Measurements from ENCODE around the gene PACS2. TPM values are rescaled to one million over a fixed set of nuclear protein-coding genes. Genes with fewer than 3 reads are reported as not detected.

PACS2 gene
- total RNA-seq, 1 experiment from 2014 or later, result 27.3 TPM

GRCh38 chr14:105392131-105393090, 77.9 kb downstream of the PACS2 start:
- Histone ChIP-seq H3K27me3 (replicated peaks) (no peaks in the 10 kb centered on the region), H3K4me3 (no peak overlapping the region), H3K9me3 (replicated peaks) (no peaks in the 10 kb centered on the region), H3K36me3 (no peaks in the 10 kb centered on the region), H3K27ac (no peak overlapping the region), H3K4me1 (replicated peaks) (peaks cover 10% of the 10 kb centered on the region)
- DNase-seq (ENCODE audit: low read depth in 1 of 2, low spot score in 2 of 2), result no peak

GRCh38 chr14:105393151-105393550, 78.6 kb downstream of the PACS2 start:
- DNase-seq (ENCODE audit: low read depth in 1 of 2, low spot score in 2 of 2), result no peak
- peaks cover 18% of the 10 kb centered on the region for H3K4me1 ChIP-seq (replicated peaks)

DNA sequence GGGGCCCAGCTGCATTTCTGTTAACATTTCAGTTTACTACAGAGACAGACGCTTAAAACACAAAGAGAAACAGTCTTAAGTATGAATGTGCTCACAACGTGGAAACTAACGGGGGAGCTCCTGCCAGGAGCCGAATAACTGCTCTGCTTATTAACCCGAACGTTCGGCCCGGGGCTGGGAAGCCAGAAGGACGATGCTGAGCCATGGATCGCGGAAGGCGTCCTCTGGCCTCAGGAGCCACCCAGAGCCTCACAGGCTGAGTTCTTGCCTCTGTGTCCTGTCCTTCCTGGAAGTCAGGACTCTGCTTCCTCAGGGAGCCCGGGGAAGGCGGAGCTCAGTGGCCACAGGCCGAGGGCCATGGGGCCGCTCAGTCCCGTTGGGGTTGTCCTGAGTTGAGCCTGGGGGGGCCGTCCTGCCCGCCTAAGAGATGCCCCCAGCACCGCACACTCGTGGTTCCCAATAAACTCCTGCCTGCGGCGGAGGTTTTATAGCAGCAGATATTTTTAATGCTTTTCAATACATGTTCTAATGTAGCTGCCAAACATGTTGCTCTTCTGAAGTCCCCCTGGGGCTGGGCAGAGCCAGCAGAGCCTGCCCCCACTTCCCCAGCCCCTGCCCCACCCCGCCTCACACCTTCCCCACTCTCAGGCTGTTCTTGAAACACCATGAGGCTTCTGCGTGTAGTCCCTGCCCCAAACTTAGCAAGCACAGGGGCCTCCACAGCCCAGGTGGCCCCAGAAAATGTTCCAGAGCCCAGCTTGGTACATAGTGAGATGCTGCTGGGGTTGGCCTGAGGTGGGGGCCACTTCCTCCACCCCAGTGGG, 80.4 kb downstream of the PACS2 start:
- Histone ChIP-seq H3K9me3 (replicated peaks) (no peaks in the 10 kb centered on the region), H3K4me1 (replicated peaks) (peaks cover 30% of the 10 kb centered on the region), H3K27me3 (replicated peaks) (no peaks in the 10 kb centered on the region), H3K4me3 (no peak overlapping the region), H3K27ac (no peak overlapping the region), H3K36me3 (peaks cover 7% of the 10 kb centered on the region)
- no peak for DNase-seq (ENCODE audit: low read depth in 1 of 2, low spot score in 2 of 2)

More at GRCh38 chr14:105393151-105393550, 78.6 kb downstream of the PACS2 start:
- Histone ChIP-seq H3K9me3 (replicated peaks) (no peaks in the 10 kb centered on the region), H3K27ac (no peak overlapping the region), H3K27me3 (replicated peaks) (no peaks in the 10 kb centered on the region), H3K4me3 (no peak overlapping the region), H3K36me3 (no peaks in the 10 kb centered on the region)

GRCh38 chr14:105395538-105395854, 80.9 kb downstream of the PACS2 start:
- Histone ChIP-seq H3K27ac (no peak overlapping the region), H3K27me3 (replicated peaks) (no peaks in the 10 kb centered on the region), H3K4me3 (no peak overlapping the region), H3K4me1 (replicated peaks) (peaks cover 31% of the 10 kb centered on the region), H3K36me3 (peaks cover 13% of the 10 kb centered on the region), H3K9me3 (replicated peaks) (no peaks in the 10 kb centered on the region)
- DNase-seq (ENCODE audit: low read depth in 1 of 2, low spot score in 2 of 2), result no peak

DNA sequence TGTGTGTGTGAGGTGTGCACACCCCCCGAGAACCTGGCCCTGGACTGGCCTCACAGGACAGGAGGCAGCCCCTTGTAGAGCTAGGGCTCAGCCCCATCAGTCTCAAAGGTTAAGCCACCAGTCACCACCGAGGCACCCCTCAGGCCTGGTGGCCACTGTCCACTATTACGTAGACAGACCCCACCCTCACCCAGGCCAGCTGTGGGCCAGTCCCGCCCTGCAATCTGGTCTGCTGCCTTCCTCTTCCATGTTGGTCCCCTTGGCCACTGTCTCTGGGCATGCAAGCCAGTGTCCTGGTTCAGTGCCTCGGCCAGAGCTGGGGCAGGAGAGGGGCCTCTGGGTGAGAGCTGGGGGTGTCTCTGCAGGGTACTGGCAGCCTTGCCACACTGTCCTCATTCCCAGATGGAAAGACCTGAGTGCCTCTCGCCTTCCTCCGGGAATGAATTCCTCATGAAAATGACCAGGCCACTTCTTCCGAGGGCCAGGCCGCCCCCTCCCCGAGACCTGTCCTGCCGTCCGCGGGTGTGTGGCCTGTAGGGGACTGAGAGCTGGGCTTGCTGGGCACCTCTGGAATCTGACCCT, 82.9 kb downstream of the PACS2 start:
- DNase-seq (ENCODE audit: low read depth in 1 of 2, low spot score in 2 of 2), result no peak
- Histone ChIP-seq H3K4me3 (peak overlapping the region; percentile 71; the same call in 1 of the 2 replicates), H3K27me3 (replicated peaks) (no peaks in the 10 kb centered on the region), H3K9me3 (replicated peaks) (no peaks in the 10 kb centered on the region), H3K36me3 (peaks cover 26% of the 10 kb centered on the region), H3K4me1 (replicated peaks) (peaks cover 31% of the 10 kb centered on the region), H3K27ac (peak overlapping the region; percentile 94)

DNA sequence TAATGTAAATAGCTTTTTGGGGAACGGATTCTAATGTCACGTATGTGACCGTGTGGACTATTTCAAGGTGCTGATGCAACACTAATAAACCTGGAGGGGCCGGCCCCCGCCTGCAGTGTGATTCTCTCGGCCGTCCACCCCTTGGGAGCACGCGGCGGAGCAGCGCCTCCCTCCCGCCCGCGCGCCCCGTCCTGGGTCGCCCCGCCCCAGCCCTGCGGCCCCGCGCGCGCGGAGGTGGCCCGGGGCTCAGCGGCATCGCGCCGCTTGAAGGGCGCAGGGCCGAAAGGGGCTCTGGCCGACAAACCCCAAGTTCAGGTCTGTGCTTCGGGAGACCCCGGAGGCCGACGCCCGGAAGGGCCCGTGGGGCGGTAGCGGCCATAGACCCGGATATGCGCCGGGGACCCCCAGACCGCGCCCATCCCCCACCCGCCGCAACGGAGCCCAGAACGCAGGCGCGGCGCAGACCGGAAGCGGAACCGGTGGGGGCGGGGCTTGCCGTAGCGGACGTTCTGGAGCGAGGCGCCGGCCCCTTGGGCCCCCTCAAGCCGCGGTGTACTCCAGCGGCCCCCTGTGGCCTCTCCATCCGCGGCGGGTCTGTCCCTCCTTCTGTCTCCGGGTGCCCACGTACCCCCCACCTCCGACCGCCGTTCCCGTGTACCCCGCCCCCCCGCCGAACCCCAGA, 83.6 kb downstream of the PACS2 start, which contains the start of gene TEX22:
Gene TEX22 (plus strand): TSS at position 495 of the 682 bp plus-strand sequence. CDS start 803 bp downstream, outside the sequence.
- peaks cover 31% of the 10 kb centered on the region for H3K4me1 ChIP-seq (replicated peaks)
- no peaks in the 10 kb centered on the region for H3K27me3 ChIP-seq (replicated peaks)

DNA sequence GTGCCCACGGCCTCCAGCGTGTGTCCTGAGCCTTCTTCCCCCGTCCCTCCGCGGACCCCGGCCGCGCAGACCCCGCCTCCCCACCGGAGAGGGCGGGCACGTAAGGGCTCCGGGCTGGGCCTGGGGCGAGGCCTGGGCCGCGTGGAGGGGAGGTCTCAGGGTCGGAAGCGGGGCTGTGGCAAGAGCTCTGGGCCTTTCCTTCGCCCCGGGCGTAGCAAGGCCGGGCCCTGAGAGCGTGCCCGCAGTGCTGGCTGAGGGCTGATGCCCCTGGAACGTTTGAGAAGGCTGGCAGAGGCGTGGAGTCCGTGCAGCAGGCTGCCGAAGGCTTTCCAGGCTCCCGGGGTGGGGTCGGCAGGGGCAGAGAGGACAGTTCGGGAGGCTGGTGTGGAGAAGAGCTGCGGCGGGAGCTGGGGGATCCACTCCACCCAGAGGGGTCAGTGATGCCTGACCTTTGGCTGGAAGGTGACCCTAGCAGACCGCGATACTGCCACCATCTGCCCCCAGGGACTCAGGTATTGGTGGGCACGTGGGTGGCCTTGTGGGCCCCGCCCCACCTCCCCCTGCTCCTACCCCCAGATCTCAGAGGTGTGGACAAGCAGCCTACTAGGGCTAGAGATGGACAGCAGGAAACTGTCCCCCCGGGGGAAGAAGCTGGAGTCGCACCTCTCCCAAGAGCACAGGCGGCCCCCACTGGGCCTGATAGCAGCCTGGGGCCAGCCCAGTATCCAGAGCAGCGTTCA, 84.3 kb downstream of the PACS2 start:
- H3K27me3 ChIP-seq (replicated peaks), result no peaks in the 10 kb centered on the region
- DNase-seq (ENCODE audit: low read depth in 1 of 2, low spot score in 2 of 2), result peak in 1 of 2 experiments; percentile 47
- H3K36me3 ChIP-seq, result peaks cover 26% of the 10 kb centered on the region
- no peaks in the 10 kb centered on the region for H3K9me3 ChIP-seq (replicated peaks)
- peak overlapping the region; percentile 94 for H3K27ac ChIP-seq
- peak overlapping the region; percentile 71 for H3K4me3 ChIP-seq
- H3K4me1 ChIP-seq (replicated peaks), result peaks cover 31% of the 10 kb centered on the region

More for the DNA sequence above, 83.6 kb downstream of the PACS2 start, which contains the start of gene TEX22:
- peaks cover 26% of the 10 kb centered on the region for H3K36me3 ChIP-seq
- H3K4me3 ChIP-seq, result peak within 1 kb of the TSS; percentile 71
- no peaks in the 10 kb centered on the region for H3K9me3 ChIP-seq (replicated peaks)
- H3K27ac ChIP-seq, result peak within 1 kb of the TSS; percentile 94
- peak; percentile 89 to 93 for DNase-seq (ENCODE audit: low read depth in 1 of 2, low spot score in 2 of 2)

GRCh38 chr14:105399466-105399775, 84.9 kb downstream of the PACS2 start:
- Histone ChIP-seq H3K27me3 (replicated peaks) (no peaks in the 10 kb centered on the region), H3K9me3 (replicated peaks) (no peaks in the 10 kb centered on the region), H3K27ac (no peak overlapping the region), H3K4me1 (replicated peaks) (peaks cover 31% of the 10 kb centered on the region), H3K36me3 (peaks cover 26% of the 10 kb centered on the region), H3K4me3 (peak overlapping the region; percentile 71)
- DNase-seq (ENCODE audit: low read depth in 1 of 2, low spot score in 2 of 2), result peak in 1 of 2 experiments; percentile 59

GRCh38 chr14:105400016-105400415, 85.5 kb downstream of the PACS2 start:
- Histone ChIP-seq H3K27me3 (replicated peaks) (no peaks in the 10 kb centered on the region), H3K4me1 (replicated peaks) (peaks cover 31% of the 10 kb centered on the region), H3K36me3 (peaks cover 26% of the 10 kb centered on the region), H3K9me3 (replicated peaks) (no peaks in the 10 kb centered on the region), H3K27ac (no peak overlapping the region), H3K4me3 (peak overlapping the region; percentile 71; the same call in 1 of the 2 replicates)
- DNase-seq (ENCODE audit: low read depth in 1 of 2, low spot score in 2 of 2), result no peak

- DNase-seq (ENCODE audit: low read depth in 1 of 2, low spot score in 2 of 2), result no peak
- H3K9me3 ChIP-seq (replicated peaks), result no peaks in the 10 kb centered on the region
- peaks cover 28% of the 10 kb centered on the region for H3K4me1 ChIP-seq (replicated peaks)
- no peak overlapping the region for H3K4me3 ChIP-seq
- H3K36me3 ChIP-seq, result peaks cover 26% of the 10 kb centered on the region
- no peaks in the 10 kb centered on the region for H3K27me3 ChIP-seq (replicated peaks)
- no peak overlapping the region for H3K27ac ChIP-seq
Observed at GRCh38 chr14:105401699-105402098, 87.2 kb downstream of the PACS2 start.

GRCh38 chr14:105408592-105408991, 94.0 kb downstream of the PACS2 start:
- no peak overlapping the region for H3K27ac ChIP-seq
- no peak for DNase-seq (ENCODE audit: low read depth in 1 of 2, low spot score in 2 of 2)
- H3K4me1 ChIP-seq (replicated peaks), result peaks cover 9% of the 10 kb centered on the region
- H3K4me3 ChIP-seq, result no peak overlapping the region
- H3K36me3 ChIP-seq, result no peaks in the 10 kb centered on the region
- no peaks in the 10 kb centered on the region for H3K27me3 ChIP-seq (replicated peaks)
- H3K9me3 ChIP-seq (replicated peaks), result no peaks in the 10 kb centered on the region

DNA sequence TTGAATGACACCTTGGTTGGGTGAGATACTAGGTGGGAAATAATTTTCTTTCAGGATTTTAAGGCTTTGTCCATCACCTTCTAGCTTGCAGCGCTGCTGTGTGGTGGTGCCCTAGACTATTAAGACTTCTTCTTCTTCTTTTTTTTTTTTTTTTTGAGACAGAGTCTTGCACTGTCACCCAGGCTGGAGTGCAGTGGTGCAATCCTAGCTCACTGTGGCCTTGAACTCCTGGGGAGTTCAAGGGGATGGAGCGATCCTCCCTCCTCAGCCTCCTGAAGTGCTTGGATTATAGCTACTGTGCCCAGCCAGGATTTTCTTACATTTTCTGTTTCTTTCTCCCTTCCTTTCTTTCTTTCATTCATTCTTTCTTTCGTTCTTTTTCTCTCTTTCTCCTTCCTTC, 94.8 kb downstream of the PACS2 start:
- Histone ChIP-seq H3K27me3 (replicated peaks) (no peaks in the 10 kb centered on the region), H3K9me3 (replicated peaks) (no peaks in the 10 kb centered on the region), H3K27ac (no peak overlapping the region), H3K36me3 (no peaks in the 10 kb centered on the region), H3K4me3 (no peak overlapping the region), H3K4me1 (replicated peaks) (peaks cover 9% of the 10 kb centered on the region)
- no peak for DNase-seq (ENCODE audit: low read depth in 1 of 2, low spot score in 2 of 2)

GRCh38 chr14:105410642-105411016, 96.1 kb downstream of the PACS2 start:
- no peak for DNase-seq (ENCODE audit: low read depth in 1 of 2, low spot score in 2 of 2)
- no peak overlapping the region for H3K27ac ChIP-seq
- no peaks in the 10 kb centered on the region for H3K9me3 ChIP-seq (replicated peaks)
- H3K4me1 ChIP-seq (replicated peaks), result peaks cover 12% of the 10 kb centered on the region
- H3K36me3 ChIP-seq, result no peaks in the 10 kb centered on the region
- no peaks in the 10 kb centered on the region for H3K27me3 ChIP-seq (replicated peaks)
- no peak overlapping the region for H3K4me3 ChIP-seq
